ENCODE measurements around the gene IGF2R.

The IGF2R gene

DNA sequence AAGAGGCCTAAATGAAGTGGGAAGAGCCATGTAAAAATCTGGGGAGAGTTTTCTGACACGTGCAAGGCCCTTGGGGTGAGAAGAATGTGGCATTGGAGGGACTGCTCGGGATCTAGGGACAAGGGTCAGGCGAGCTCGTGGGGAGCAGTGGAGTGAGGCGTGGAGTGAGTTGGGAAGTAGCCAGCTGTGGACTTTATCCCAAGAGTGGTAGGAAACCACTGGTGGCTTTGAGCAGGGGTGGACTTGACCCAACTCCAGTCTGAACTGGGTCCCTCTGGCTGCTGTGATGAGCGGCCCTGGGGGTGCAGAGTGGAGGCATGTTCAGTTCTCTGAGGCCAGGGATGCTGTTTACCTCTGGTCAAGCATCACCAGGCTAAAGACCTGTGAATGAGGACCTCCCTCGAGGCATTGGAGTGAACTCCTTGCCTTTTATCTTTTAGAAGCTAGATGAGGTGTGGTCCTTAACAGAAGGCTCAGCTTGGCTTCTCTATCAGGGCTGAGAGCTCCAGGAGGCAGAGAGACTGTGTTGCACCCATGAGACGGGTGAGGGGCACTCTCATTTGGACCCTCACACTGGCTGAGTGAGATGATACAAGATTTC is 173.3 kb downstream of the IGF2R start:
- no peak for DNase-seq

GRCh38 chr6:160146454-160147145 is 177.7 kb downstream of the IGF2R start:
- DNase-seq: no peak

GRCh38 chr6:160147146-160147536 is 178.3 kb downstream of the IGF2R start:
- no peak for DNase-seq

- DNase-seq: no peak
These were observed 185.6 kb downstream of the IGF2R start for GRCh38 chr6:160154471-160154870.

GRCh38 chr6:160156842-160157241 is 188.0 kb downstream of the IGF2R start:
- no peak for DNase-seq

- DNase-seq: no peak
These were observed 191.6 kb downstream of the IGF2R start for GRCh38 chr6:160160450-160160849.

Measured in GF-D8 (cell line).